ENCODE results near the gene ADAMTS17. TPM values are rescaled to one million over a fixed set of nuclear protein-coding genes. Genes with fewer than 3 reads are reported as not detected.

ADAMTS17 gene
- total RNA-seq, 1 experiment from 2014 or later: 1.8 TPM

DNA sequence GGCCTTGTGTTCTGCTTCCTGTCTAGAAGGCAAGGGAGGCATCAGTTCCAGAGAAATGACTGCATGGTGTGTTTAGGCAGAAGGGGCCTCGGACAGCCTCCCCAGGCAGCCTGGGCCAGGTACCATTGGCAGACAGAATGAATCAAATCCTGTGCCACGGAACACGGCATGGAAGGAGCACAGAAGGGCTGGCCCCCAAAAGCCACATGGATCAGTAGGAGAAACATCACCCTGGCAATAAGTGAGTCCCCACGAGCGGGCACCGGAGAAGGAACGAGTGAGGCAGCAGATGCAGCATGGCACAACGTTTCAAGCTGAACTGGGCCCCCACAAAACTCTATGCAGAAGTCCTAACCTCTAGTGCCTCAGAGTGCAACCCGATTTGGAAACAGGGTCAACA lies 223.2 kb downstream of the ADAMTS17 start:
- ChIA-PET CTCF (no interaction called here), POLR2A (no interaction called here)
- ATAC-seq: no peak
- no peak for TF ChIP-seq GTF2I (CRISPR knock-in tag; conservative IDR thresholded peaks at IDR 0.05)
- no peak for TF ChIP-seq ETV6 (CRISPR knock-in tag; IDR thresholded peaks at IDR 0.05)
- TF ChIP-seq, protein P1, sequence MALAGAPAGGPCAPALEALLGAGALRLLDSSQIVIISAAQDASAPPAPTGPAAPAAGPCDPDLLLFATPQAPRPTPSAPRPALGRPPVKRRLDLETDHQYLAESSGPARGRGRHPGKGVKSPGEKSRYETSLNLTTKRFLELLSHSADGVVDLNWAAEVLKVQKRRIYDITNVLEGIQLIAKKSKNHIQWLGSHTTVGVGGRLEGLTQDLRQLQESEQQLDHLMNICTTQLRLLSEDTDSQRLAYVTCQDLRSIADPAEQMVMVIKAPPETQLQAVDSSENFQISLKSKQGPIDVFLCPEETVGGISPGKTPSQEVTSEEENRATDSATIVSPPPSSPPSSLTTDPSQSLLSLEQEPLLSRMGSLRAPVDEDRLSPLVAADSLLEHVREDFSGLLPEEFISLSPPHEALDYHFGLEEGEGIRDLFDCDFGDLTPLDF (CRISPR knock-in tag; IDR thresholded peaks at IDR 0.05): no peak
- TF ChIP-seq, protein P2, sequence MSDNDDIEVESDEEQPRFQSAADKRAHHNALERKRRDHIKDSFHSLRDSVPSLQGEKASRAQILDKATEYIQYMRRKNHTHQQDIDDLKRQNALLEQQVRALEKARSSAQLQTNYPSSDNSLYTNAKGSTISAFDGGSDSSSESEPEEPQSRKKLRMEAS (CRISPR knock-in tag; IDR thresholded peaks at IDR 0.05): no peak
- TF ChIP-seq TCF7 (CRISPR knock-in tag; IDR thresholded peaks at IDR 0.05; ENCODE audit: low read depth): no peak
- TF ChIP-seq, protein P3, sequence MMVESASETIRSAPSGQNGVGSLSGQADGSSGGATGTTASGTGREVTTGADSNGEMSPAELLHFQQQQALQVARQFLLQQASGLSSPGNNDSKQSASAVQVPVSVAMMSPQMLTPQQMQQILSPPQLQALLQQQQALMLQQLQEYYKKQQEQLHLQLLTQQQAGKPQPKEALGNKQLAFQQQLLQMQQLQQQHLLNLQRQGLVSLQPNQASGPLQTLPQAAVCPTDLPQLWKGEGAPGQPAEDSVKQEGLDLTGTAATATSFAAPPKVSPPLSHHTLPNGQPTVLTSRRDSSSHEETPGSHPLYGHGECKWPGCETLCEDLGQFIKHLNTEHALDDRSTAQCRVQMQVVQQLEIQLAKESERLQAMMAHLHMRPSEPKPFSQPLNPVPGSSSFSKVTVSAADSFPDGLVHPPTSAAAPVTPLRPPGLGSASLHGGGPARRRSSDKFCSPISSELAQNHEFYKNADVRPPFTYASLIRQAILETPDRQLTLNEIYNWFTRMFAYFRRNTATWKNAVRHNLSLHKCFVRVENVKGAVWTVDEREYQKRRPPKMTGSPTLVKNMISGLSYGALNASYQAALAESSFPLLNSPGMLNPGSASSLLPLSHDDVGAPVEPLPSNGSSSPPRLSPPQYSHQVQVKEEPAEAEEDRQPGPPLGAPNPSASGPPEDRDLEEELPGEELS (CRISPR knock-in tag; IDR thresholded peaks at IDR 0.05): no peak
- TF ChIP-seq, protein P4, sequence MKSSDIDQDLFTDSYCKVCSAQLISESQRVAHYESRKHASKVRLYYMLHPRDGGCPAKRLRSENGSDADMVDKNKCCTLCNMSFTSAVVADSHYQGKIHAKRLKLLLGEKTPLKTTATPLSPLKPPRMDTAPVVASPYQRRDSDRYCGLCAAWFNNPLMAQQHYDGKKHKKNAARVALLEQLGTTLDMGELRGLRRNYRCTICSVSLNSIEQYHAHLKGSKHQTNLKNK (CRISPR knock-in tag; IDR thresholded peaks at IDR 0.05): no peak
- TF ChIP-seq ZNF317 (CRISPR knock-in tag; IDR thresholded peaks at IDR 0.05; ENCODE audit: borderline replicate concordance, low read depth): no peak
- TF ChIP-seq, protein P5, sequence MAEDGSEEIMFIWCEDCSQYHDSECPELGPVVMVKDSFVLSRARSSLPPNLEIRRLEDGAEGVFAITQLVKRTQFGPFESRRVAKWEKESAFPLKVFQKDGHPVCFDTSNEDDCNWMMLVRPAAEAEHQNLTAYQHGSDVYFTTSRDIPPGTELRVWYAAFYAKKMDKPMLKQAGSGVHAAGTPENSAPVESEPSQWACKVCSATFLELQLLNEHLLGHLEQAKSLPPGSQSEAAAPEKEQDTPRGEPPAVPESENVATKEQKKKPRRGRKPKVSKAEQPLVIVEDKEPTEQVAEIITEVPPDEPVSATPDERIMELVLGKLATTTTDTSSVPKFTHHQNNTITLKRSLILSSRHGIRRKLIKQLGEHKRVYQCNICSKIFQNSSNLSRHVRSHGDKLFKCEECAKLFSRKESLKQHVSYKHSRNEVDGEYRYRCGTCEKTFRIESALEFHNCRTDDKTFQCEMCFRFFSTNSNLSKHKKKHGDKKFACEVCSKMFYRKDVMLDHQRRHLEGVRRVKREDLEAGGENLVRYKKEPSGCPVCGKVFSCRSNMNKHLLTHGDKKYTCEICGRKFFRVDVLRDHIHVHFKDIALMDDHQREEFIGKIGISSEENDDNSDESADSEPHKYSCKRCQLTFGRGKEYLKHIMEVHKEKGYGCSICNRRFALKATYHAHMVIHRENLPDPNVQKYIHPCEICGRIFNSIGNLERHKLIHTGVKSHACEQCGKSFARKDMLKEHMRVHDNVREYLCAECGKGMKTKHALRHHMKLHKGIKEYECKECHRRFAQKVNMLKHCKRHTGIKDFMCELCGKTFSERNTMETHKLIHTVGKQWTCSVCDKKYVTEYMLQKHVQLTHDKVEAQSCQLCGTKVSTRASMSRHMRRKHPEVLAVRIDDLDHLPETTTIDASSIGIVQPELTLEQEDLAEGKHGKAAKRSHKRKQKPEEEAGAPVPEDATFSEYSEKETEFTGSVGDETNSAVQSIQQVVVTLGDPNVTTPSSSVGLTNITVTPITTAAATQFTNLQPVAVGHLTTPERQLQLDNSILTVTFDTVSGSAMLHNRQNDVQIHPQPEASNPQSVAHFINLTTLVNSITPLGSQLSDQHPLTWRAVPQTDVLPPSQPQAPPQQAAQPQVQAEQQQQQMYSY (CRISPR knock-in tag; IDR thresholded peaks at IDR 0.05): no peak
- Mint-ChIP-seq H3K27me3 (ENCODE audit: low read depth) (no peaks in the 10 kb centered on the region; the same call in 1 of the 2 replicates), H3K4me1 (peaks cover 10% of the 10 kb centered on the region), H3K9me3 (peaks cover 49% of the 10 kb centered on the region), H3K36me3 (peaks cover 19% of the 10 kb centered on the region), H3K4me3 (no peak overlapping the region), H3K27ac (no peak overlapping the region)
- no peak for DNase-seq (ENCODE audit: low spot score)

DNA sequence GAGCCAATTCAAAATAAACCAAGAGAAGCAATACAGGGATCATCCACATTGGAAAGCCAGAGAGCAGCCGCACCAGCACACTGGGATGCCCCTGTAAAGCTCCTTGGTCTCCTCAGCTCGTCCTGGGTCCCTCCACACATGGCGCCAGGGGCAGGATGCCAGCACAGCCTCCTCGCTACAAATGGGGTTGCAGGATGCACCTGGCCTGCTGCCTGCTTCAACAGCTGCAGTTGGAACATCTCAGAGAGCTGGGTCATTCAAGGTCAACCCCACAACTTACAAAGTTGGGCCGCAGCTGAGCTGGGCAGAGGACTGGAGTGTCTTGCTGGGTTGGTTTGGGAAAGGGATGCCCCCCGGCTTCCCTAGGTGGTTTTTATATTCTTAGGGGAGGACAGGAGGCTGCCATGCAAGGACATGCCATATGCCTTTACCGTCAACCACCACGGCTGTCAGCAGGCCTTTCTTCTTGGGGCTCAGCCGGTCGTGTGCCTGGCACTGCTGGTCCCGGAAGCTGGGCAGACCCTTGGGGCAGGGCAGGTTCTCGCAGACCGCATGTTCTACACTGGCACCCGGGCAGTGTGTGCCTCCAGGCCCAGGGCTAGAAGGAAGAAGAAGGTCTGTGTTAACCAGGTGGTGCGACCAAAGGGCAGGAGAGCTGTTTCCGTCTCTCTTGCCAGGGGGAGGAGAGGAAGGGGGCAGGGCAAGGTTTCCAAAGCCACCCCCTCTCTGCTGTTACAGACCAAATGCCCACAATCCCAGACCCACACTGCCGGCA lies 225.2 kb downstream of the ADAMTS17 start:
- H3K27me3 Mint-ChIP-seq (ENCODE audit: low read depth): no peaks in the 10 kb centered on the region; the same call in 1 of the 2 replicates
- H3K27ac Mint-ChIP-seq: no peak overlapping the region
- H3K9me3 Mint-ChIP-seq: peaks cover 37% of the 10 kb centered on the region
- H3K36me3 Mint-ChIP-seq: peaks cover 13% of the 10 kb centered on the region
- H3K4me1 Mint-ChIP-seq: peaks cover 10% of the 10 kb centered on the region
- ATAC-seq (no peak), DNase-seq (ENCODE audit: low spot score) (no peak)
- ChIA-PET CTCF (interaction anchor here (0.6 to 1.5 kb wide), 2 partner anchors 222 to 1027 kb away, joined by 4 to 9 read pairs; no protein-coding TSS in a partner anchor), POLR2A (no interaction called here)
- no peak overlapping the region for H3K4me3 Mint-ChIP-seq
- TF ChIP-seq, protein P6, sequence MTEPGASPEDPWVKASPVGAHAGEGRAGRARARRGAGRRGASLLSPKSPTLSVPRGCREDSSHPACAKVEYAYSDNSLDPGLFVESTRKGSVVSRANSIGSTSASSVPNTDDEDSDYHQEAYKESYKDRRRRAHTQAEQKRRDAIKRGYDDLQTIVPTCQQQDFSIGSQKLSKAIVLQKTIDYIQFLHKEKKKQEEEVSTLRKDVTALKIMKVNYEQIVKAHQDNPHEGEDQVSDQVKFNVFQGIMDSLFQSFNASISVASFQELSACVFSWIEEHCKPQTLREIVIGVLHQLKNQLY (CRISPR knock-in tag; IDR thresholded peaks at IDR 0.05): no peak
- TF ChIP-seq, protein P7, sequence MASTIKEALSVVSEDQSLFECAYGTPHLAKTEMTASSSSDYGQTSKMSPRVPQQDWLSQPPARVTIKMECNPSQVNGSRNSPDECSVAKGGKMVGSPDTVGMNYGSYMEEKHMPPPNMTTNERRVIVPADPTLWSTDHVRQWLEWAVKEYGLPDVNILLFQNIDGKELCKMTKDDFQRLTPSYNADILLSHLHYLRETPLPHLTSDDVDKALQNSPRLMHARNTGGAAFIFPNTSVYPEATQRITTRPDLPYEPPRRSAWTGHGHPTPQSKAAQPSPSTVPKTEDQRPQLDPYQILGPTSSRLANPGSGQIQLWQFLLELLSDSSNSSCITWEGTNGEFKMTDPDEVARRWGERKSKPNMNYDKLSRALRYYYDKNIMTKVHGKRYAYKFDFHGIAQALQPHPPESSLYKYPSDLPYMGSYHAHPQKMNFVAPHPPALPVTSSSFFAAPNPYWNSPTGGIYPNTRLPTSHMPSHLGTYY (CRISPR knock-in tag; IDR thresholded peaks at IDR 0.05): no peak
- TF ChIP-seq NR1H2 (CRISPR knock-in tag; IDR thresholded peaks at IDR 0.05) (no peak), ETV6 (CRISPR knock-in tag; IDR thresholded peaks at IDR 0.05) (no peak), JUN (CRISPR knock-in tag; IDR thresholded peaks at IDR 0.05) (no peak), FOXJ3 (CRISPR knock-in tag; IDR thresholded peaks at IDR 0.05; ENCODE audit: borderline replicate concordance) (no peak), ZNF317 (CRISPR knock-in tag; IDR thresholded peaks at IDR 0.05; ENCODE audit: borderline replicate concordance, low read depth) (no peak)
- TF ChIP-seq, protein P8, sequence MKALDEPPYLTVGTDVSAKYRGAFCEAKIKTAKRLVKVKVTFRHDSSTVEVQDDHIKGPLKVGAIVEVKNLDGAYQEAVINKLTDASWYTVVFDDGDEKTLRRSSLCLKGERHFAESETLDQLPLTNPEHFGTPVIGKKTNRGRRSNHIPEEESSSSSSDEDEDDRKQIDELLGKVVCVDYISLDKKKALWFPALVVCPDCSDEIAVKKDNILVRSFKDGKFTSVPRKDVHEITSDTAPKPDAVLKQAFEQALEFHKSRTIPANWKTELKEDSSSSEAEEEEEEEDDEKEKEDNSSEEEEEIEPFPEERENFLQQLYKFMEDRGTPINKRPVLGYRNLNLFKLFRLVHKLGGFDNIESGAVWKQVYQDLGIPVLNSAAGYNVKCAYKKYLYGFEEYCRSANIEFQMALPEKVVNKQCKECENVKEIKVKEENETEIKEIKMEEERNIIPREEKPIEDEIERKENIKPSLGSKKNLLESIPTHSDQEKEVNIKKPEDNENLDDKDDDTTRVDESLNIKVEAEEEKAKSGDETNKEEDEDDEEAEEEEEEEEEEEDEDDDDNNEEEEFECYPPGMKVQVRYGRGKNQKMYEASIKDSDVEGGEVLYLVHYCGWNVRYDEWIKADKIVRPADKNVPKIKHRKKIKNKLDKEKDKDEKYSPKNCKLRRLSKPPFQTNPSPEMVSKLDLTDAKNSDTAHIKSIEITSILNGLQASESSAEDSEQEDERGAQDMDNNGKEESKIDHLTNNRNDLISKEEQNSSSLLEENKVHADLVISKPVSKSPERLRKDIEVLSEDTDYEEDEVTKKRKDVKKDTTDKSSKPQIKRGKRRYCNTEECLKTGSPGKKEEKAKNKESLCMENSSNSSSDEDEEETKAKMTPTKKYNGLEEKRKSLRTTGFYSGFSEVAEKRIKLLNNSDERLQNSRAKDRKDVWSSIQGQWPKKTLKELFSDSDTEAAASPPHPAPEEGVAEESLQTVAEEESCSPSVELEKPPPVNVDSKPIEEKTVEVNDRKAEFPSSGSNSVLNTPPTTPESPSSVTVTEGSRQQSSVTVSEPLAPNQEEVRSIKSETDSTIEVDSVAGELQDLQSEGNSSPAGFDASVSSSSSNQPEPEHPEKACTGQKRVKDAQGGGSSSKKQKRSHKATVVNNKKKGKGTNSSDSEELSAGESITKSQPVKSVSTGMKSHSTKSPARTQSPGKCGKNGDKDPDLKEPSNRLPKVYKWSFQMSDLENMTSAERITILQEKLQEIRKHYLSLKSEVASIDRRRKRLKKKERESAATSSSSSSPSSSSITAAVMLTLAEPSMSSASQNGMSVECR (CRISPR knock-in tag; IDR thresholded peaks at IDR 0.05; ENCODE audit: borderline replicate concordance): no peak
- TF ChIP-seq, protein P1 (CRISPR knock-in tag; IDR thresholded peaks at IDR 0.05): no peak
